Lung (tissue), 12 donors: ENCODE measurements around the gene SLC51B. TPM values are rescaled to one million over a fixed set of nuclear protein-coding genes. Genes with fewer than 3 reads are reported as not detected.

Experiments used
- ATAC-seq: fragments of 200-7000 bp; cut with Tn5 transposase; one replicate; pipeline ENCODE4 v1.9.1; 2020; ENCODE audit warnings: moderate number of reproducible peaks; ENCODE audit not compliant: insufficient read depth, low FRiP score
- DNase-seq, 3 donors: peaks; one replicate each; pipeline ENCODE4 v3.0.0-alpha.2; 2013 to 2017
- H3K27ac ChIP-seq, 2 donors: one replicate each; pipeline ENCODE4 v1.5.1; 2013; ENCODE audit warnings: mild to moderate bottlenecking in 2 of 2, moderate library complexity in 2 of 2, control low read depth in 1 of 2, inconsistent platforms in 1 of 2, low read depth in 1 of 2, low read length in 1 of 2
- H3K27me3 ChIP-seq, 3 donors: one replicate each; pipeline ENCODE4 v1.5.1; 2013; ENCODE audit warnings: low read length in 2 of 3; ENCODE audit not compliant: control insufficient read depth in 3 of 3, insufficient read depth in 3 of 3
- H3K36me3 ChIP-seq, 4 donors: one replicate each; pipeline ENCODE4 v1.5.1; 2013; ENCODE audit warnings: low read length in 4 of 4, mild to moderate bottlenecking in 1 of 4, moderate library complexity in 1 of 4; ENCODE audit not compliant: control insufficient read depth in 4 of 4, insufficient read depth in 4 of 4
- H3K4me1 ChIP-seq, 5 donors: one replicate each; pipeline ENCODE4 v1.5.1; 2013; ENCODE audit warnings: low read length in 5 of 5, mild to moderate bottlenecking in 2 of 5, moderate library complexity in 1 of 5; ENCODE audit not compliant: control insufficient read depth in 5 of 5, insufficient read depth in 5 of 5
- H3K4me3 ChIP-seq: one replicate; pipeline ENCODE4 v1.5.1; 2013; ENCODE audit warnings: mild to moderate bottlenecking, control low read depth, moderate library complexity
- H3K9ac ChIP-seq, 2 donors: one replicate each; pipeline ENCODE4 v1.5.1; 2013; ENCODE audit warnings: low read length in 2 of 2, control low read depth in 1 of 2; ENCODE audit not compliant: insufficient read depth in 1 of 2
- H3K9me3 ChIP-seq, 4 donors: one replicate each; pipeline ENCODE4 v1.5.1; 2013; ENCODE audit warnings: low read length in 3 of 4, mild to moderate bottlenecking in 1 of 4, moderate library complexity in 1 of 4; ENCODE audit not compliant: control insufficient read depth in 4 of 4, insufficient read depth in 3 of 4
- WGBS, 2 donors: extraction: QIAGEN DNeasy Blood & Tissue Kit; methylation state at CpG; one replicate each; pipeline ENCODE4 v1.1.7; 2013; 5-methylcytosine and 5-hydroxymethylcytosine counted together
- polyA plus RNA-seq, 2 donors: library from polyadenylated mRNA; stranded (reverse); fragments of 200-250 nt; gene quantifications; one replicate each; pipeline ENCODE4 v1.2.1, GENCODE V29; 2013
- total RNA-seq, 2 donors: library from RNA; depleted of rRNA in 1 of 2; stranded (reverse); fragments of >200 nt in 1 of 2; gene quantifications; one replicate each; pipeline ENCODE4 v1.2.1, GENCODE V29; 2014 to 2021
- TF ChIP-seq, protein P1 (sequence below): IDR thresholded peaks from 2 replicates; pipeline ENCODE4 v1.5.1; 2012; ENCODE audit warnings: mild to moderate bottlenecking; ENCODE audit errors: control extremely low read depth, extremely low read depth
- donor health status: control.
- donor health status: control.
- donor health status: Bipolar disorder and iron deficiency.
- donor health status: healthy.
- donor health status: DM: yes; HTN: yes; CAD: no.

The SLC51B gene
- total and polyA plus RNA-seq, 4 donors, result 0.85 to 7.3 (median 2.0) TPM

DNA sequence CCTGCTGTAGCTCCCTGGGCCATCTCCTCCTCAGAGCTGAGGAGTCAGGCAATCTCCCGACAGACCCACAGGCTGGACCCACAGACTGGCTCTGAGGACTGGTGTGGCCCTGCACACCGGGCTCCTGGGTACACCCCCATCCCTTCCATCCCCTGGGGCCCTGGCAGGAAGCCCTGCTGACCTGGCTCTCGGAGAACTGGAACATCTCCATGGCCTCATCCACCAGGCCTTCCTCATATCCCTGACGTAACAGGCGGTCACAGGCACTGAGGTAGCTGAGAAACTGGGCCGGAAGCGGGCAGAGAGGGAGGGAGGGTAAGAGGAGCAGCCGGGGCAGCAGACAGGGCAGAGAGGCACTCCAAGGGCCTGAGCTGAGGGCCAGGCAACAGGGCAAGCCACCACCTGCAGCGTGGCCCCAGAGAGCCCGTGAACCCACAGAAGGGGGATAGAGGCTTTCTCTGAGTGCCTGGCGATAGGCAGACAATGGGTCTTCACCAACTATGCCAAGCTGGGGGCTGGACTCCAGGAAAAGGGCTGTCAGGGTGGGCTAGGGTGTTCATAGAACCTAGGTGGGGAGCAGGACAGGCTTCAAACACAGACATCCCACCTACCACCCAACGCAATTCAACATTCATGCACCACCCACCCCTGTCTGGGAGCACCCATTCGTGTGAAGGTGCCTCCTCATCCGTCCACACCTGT, 49.3 kb downstream of the SLC51B start:
- no peaks in the 10 kb centered on the region for H3K9me3 ChIP-seq
- TF ChIP-seq, protein P1, sequence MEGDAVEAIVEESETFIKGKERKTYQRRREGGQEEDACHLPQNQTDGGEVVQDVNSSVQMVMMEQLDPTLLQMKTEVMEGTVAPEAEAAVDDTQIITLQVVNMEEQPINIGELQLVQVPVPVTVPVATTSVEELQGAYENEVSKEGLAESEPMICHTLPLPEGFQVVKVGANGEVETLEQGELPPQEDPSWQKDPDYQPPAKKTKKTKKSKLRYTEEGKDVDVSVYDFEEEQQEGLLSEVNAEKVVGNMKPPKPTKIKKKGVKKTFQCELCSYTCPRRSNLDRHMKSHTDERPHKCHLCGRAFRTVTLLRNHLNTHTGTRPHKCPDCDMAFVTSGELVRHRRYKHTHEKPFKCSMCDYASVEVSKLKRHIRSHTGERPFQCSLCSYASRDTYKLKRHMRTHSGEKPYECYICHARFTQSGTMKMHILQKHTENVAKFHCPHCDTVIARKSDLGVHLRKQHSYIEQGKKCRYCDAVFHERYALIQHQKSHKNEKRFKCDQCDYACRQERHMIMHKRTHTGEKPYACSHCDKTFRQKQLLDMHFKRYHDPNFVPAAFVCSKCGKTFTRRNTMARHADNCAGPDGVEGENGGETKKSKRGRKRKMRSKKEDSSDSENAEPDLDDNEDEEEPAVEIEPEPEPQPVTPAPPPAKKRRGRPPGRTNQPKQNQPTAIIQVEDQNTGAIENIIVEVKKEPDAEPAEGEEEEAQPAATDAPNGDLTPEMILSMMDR, result no peak
- DNase-seq (no peak), ATAC-seq (no peak)
- H3K4me1 ChIP-seq, result peaks cover 0 to 46% (median 15%) of the 10 kb centered on the region in 5 donors
- 80 to 87% methylated on average over 14 of the region's 14 CpGs for WGBS, 2 donors
- H3K36me3 ChIP-seq, result peaks cover 0 to 17% (median 8%) of the 10 kb centered on the region in 4 donors
- no peak overlapping the region for H3K4me3 ChIP-seq
- no peaks in the 10 kb centered on the region for H3K27me3 ChIP-seq
- no peak overlapping the region for H3K9ac ChIP-seq
- H3K27ac ChIP-seq, result no peak overlapping the region

DNA sequence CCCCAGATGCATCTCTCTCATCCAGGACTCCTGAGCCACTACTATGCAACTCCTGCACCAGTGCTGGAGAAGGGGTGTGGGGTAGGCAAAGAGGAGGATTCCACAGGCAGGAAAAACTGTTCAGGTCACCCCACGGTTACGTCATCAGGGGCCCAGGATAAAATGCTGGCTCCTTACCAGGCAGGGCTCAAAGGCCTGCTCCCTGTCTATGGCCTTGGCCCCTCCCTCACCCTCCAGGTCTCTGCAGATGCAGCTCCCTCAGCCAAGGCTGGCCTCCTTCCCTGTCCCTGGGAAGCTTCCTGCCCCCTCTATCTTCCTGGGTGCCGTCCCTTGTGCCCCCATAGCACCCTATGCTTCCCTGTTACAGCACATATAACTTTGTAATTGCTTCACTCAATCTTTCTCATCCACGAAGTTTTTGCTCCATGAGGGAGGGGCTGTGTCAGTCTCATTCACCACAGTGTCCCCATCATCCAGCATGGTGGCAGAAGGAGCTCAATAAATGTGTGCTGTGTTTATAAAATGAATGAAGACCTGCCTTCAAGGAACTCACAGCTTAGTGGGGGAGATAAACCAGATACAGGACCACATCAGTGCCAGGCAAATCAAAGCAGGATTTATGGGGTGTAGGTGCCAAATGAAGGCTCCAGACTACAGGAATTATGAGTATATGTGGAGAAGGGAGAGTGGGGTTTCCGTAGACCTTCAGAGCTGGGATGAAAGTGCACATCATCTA, 50.0 kb downstream of the SLC51B start:
- H3K36me3 ChIP-seq, result peaks cover 0 to 20% (median 10%) of the 10 kb centered on the region in 4 donors
- H3K9ac ChIP-seq, result no peak overlapping the region
- H3K27ac ChIP-seq, result no peak overlapping the region
- no peak for DNase-seq
- H3K9me3 ChIP-seq, result no peaks in the 10 kb centered on the region
- no peak overlapping the region for H3K4me3 ChIP-seq
- H3K27me3 ChIP-seq, result no peaks in the 10 kb centered on the region
- no peak for ATAC-seq
- H3K4me1 ChIP-seq, result peaks cover 0 to 39% (median 14%) of the 10 kb centered on the region in 5 donors
- TF ChIP-seq, protein P1, result no peak
- 60 to 67% methylated on average over 5 of the region's 5 CpGs for WGBS, 2 donors

DNA sequence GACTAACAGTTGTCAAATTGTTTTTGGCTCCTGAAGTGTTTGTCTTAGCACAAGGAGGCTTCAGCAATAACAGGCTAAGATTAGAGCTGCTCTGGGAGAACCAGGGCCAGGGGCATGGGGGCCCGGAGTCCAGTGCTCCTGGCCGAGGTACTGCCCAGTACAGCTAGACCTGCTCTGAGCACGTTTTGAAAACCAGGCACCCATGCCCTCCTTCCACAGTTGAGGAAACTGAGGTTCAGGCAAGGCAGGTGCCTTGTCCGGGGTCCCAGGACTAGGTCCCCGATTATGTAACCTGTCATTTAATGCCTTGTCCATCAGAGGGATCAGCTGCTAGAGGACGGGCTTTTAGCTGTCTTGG, 50.5 kb downstream of the SLC51B start:
- TF ChIP-seq, protein P1, result no peak
- Histone ChIP-seq H3K9me3 (no peaks in the 10 kb centered on the region), H3K4me1 (peaks cover 0 to 33% (median 14%) of the 10 kb centered on the region in 5 donors), H3K4me3 (no peak overlapping the region), H3K27me3 (no peaks in the 10 kb centered on the region), H3K9ac (no peak overlapping the region), H3K36me3 (peaks cover 0 to 22% (median 15%) of the 10 kb centered on the region in 4 donors), H3K27ac (no peak overlapping the region)
- DNase-seq, result no peak
- no peak for ATAC-seq
- WGBS, 2 donors, result 86 to 88% methylated on average over 6 of the region's 6 CpGs
